SK-N-SH (cell line): ENCODE data around the gene RALY. TPM values are rescaled to one million over a fixed set of nuclear protein-coding genes. Genes with fewer than 3 reads are reported as not detected.

Experiments used
- CTCF ChIA-PET: fragments of 300-600, 350-600 bp; formaldehyde crosslinking; extraction: SDS; loops from one replicate; lab custom pipeline; 2021; lab: Yijun Ruan, JAX
- POLR2A ChIA-PET: fragments of 350-600 bp; sonication (Branson Sonifier 250); formaldehyde crosslinking; extraction: SDS; loops from one replicate; lab custom pipeline; 2020; ENCODE audit warnings: antibody characterized with exemption, inconsistent platforms; lab: Yijun Ruan, JAX
- DNase-seq: peaks from one replicate; pipeline ENCODE4 v3.0.0; 2012
- H2AFZ ChIP-seq: fragments of 200-600 bp; sonication (generic); 2 replicates; pipeline ENCODE4 v1.8.1; 2016; ENCODE audit warnings: antibody characterized with exemption, mild to moderate bottlenecking, low read depth
- H3F3A ChIP-seq: fragments of 200-600 bp; sonication (generic); replicated peaks from 2 replicates; pipeline ENCODE3; 2016; ENCODE audit warnings: antibody characterized with exemption, mild to moderate bottlenecking; ENCODE audit not compliant: insufficient read depth
- H3K27ac ChIP-seq, 2 experiments: fragments of 200-500 bp in 1 of 2; fragments of 200-600 bp in 1 of 2; sonication (Bioruptor generic) in 1 of 2; sonication (generic), shearing (Covaris generic) in 1 of 2; 2 replicates each; pipeline versions ENCODE4 v1.5.1 to v1.6.1; 2014 to 2016; ENCODE audit warnings: low read depth in 2 of 2, inconsistent platforms in 1 of 2, low read length in 1 of 2, mild to moderate bottlenecking in 1 of 2, mixed read lengths in 1 of 2
- H3K27me3 ChIP-seq: fragments of 200-600 bp; sonication (generic), shearing (Covaris generic); 2 replicates; pipeline ENCODE4 v1.6.1; 2016; ENCODE audit warnings: mixed run types; ENCODE audit not compliant: insufficient read depth
- H3K36me3 ChIP-seq, 2 experiments: fragments of 200-500 bp in 1 of 2; fragments of 200-600 bp in 1 of 2; sonication (Bioruptor generic) in 1 of 2; sonication (generic) in 1 of 2; replicated peaks in 1 of 2; 2 replicates each; pipeline versions ENCODE3 to v1.5.1; 2014 to 2016; ENCODE audit warnings: low read length in 1 of 2, mild to moderate bottlenecking in 1 of 2; ENCODE audit not compliant: insufficient read depth in 2 of 2, control insufficient read depth in 1 of 2
- H3K4me1 ChIP-seq, 2 experiments: fragments of 200-500 bp in 1 of 2; fragments of 200-600 bp in 1 of 2; sonication (Bioruptor generic) in 1 of 2; sonication (generic), shearing (Covaris generic) in 1 of 2; 2 replicates each; pipeline versions ENCODE4 v1.5.1 to v1.6.1; 2014 to 2016; ENCODE audit warnings: low read depth in 1 of 2, low read length in 1 of 2, mixed run types in 1 of 2; ENCODE audit not compliant: insufficient read depth in 2 of 2, control insufficient read depth in 1 of 2
- H3K4me2 ChIP-seq: fragments of 200-600 bp; sonication (generic), shearing (Covaris generic); 2 replicates; pipeline ENCODE4 v1.6.1; 2017; ENCODE audit warnings: mixed run types
- H3K4me3 ChIP-seq, 2 experiments: fragments of 200-500 bp in 1 of 2; fragments of 200-600 bp in 1 of 2; sonication (Bioruptor generic) in 1 of 2; sonication (generic), shearing (Covaris generic) in 1 of 2; 2 replicates each; pipeline versions ENCODE4 v1.5.1 to v1.8.1; 2014 to 2016; ENCODE audit warnings: low read depth in 2 of 2, inconsistent platforms in 1 of 2, low read length in 1 of 2, mild to moderate bottlenecking in 1 of 2, mixed read lengths in 1 of 2, moderate library complexity in 1 of 2
- H3K79me2 ChIP-seq: fragments of 200-600 bp; sonication (generic); 2 replicates; pipeline ENCODE4 v1.8.1; 2017; ENCODE audit warnings: mild to moderate bottlenecking; ENCODE audit not compliant: insufficient read depth
- H3K9ac ChIP-seq: fragments of 200-600 bp; sonication (generic); 2 replicates; pipeline ENCODE4 v1.6.1; 2017; ENCODE audit warnings: mixed run types
- H3K9me2 ChIP-seq: fragments of 200-600 bp; sonication (generic); 2 replicates; pipeline ENCODE4 v1.6.1; 2017; ENCODE audit warnings: mixed run types
- H3K9me3 ChIP-seq: fragments of 200-600 bp; sonication (generic); 2 replicates; pipeline ENCODE4 v1.6.1; 2017; ENCODE audit warnings: mixed run types, mild to moderate bottlenecking, moderate library complexity
- H4K20me1 ChIP-seq: fragments of 200-600 bp; sonication (generic); 2 replicates; pipeline ENCODE4 v1.6.1; 2017; ENCODE audit warnings: mild to moderate bottlenecking, mixed run types; ENCODE audit not compliant: insufficient read depth
- ELF1 ChIP-seq: IDR thresholded peaks from 2 replicates; pipeline ENCODE4 v1.4.0; 2012
- EP300 ChIP-seq, 2 experiments: IDR thresholded peaks; 2 replicates each; pipeline versions ENCODE4 v1.4.0 to v1.6.1; 2012; ENCODE audit warnings: borderline replicate concordance in 1 of 2, low read depth in 1 of 2, low read length in 1 of 2
- FOXJ3 ChIP-seq: sonication (generic); formaldehyde crosslinking; IDR thresholded peaks from 2 replicates; pipeline ENCODE4 v1.5.1; 2020; ENCODE audit warnings: mild to moderate bottlenecking, missing genetic modification reagents
- FOXM1 ChIP-seq: IDR thresholded peaks from 2 replicates; pipeline ENCODE4 v1.4.0; 2012; ENCODE audit warnings: low read depth, mild to moderate bottlenecking
- GABPA ChIP-seq: IDR thresholded peaks from 2 replicates; pipeline ENCODE4 v1.4.0; 2012; ENCODE audit warnings: low read depth, mild to moderate bottlenecking
- GATA2 ChIP-seq: sonication (generic); formaldehyde crosslinking; IDR thresholded peaks from 2 replicates; pipeline ENCODE4 v1.5.0; 2020; ENCODE audit warnings: mild to moderate bottlenecking, missing genetic modification reagents
- NFIC ChIP-seq: IDR thresholded peaks from 2 replicates; pipeline ENCODE4 v1.4.0; 2012; ENCODE audit warnings: borderline replicate concordance
- POLR2AphosphoS5 ChIP-seq: IDR thresholded peaks from 2 replicates; pipeline ENCODE4 v1.6.1; 2012; ENCODE audit warnings: low read depth, low read length
- RAD21 ChIP-seq: IDR thresholded peaks from 2 replicates; pipeline ENCODE4 v1.6.1; 2012; ENCODE audit warnings: mild to moderate bottlenecking, low read length
- RCOR1 ChIP-seq: fragments of 150-350 bp; IDR thresholded peaks from 2 replicates; pipeline ENCODE4 v1.6.1; 2017; ENCODE audit warnings: antibody characterized with exemption, low read length
- RFX5 ChIP-seq: IDR thresholded peaks from 2 replicates; pipeline ENCODE4 v1.6.1; 2012; ENCODE audit warnings: mild to moderate bottlenecking, improper control_type of control experiment, low read length
- SIN3A ChIP-seq: IDR thresholded peaks from 2 replicates; pipeline ENCODE4 v1.6.1; 2012; ENCODE audit warnings: low read depth, mild to moderate bottlenecking, low read length, moderate library complexity, borderline replicate concordance
- TAF1 ChIP-seq: IDR thresholded peaks from 2 replicates; pipeline ENCODE4 v1.6.1; 2012; ENCODE audit warnings: low read depth, mild to moderate bottlenecking, low read length, moderate library complexity, borderline replicate concordance
- TCF12 ChIP-seq: IDR thresholded peaks from 2 replicates; pipeline ENCODE4 v1.4.0; 2012
- TEAD4 ChIP-seq: IDR thresholded peaks from 2 replicates; pipeline ENCODE4 v1.4.0; 2012; ENCODE audit warnings: mild to moderate bottlenecking, borderline replicate concordance; ENCODE audit not compliant: insufficient read depth
- USF1 ChIP-seq: IDR thresholded peaks from 2 replicates; pipeline ENCODE4 v1.4.0; 2012; ENCODE audit warnings: low read depth, borderline replicate concordance
- USF2 ChIP-seq: fragments of 150-350 bp; IDR thresholded peaks from 2 replicates; pipeline ENCODE4 v1.6.1; 2017; ENCODE audit warnings: antibody characterized with exemption, low read length, low read depth, borderline replicate concordance
- WGBS: methylation state at CpG from one replicate; pipeline ENCODE4 v1.1.6; 2017; ENCODE audit warnings: low lambda C conversion rate; 5-methylcytosine and 5-hydroxymethylcytosine counted together
- polyA plus RNA-seq, 3 experiments: library from polyadenylated mRNA; depleted of rRNA; stranded (reverse); fragments of >200 nt; gene quantifications; 2 replicates each; pipeline ENCODE4 v1.2.3, GENCODE V29; 2012
- TF ChIP-seq, protein P1 (sequence below): IDR thresholded peaks from 2 replicates; pipeline ENCODE4 v1.6.1; 2012; ENCODE audit warnings: mild to moderate bottlenecking, low read depth, low read length, moderate library complexity

RALY gene
- polyA plus RNA-seq, 1 of the 3 experiments (the other 2 are of a cell fraction) = 130 TPM

DNA sequence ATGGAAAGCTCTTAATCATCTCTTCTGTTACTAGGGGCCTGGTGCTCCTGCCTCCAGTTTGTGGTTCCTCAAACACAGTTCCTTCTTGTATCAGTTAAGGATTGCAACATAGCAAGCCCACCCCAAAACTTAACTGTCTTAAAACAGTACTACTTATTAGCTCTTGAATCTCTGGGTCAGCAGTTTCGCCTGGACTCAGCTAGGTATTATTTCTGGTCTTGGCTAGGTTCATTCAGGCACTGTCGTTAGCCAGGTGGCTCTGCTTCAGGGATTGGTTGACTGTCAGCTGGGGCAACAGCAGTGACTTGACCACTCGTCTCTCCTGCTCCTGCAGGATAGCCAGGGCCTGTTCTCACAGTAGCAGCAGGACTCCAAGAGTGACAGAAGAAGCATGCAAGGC, 30.0 kb upstream of the RALY start:
- Histone ChIP-seq H3K9ac (no peak overlapping the region), H3K79me2 (no peaks in the 10 kb centered on the region), H2AFZ (no peak overlapping the region), H3K9me2 (no peaks in the 10 kb centered on the region), H3K4me3 (no peak overlapping the region), H3K27me3 (no peaks in the 10 kb centered on the region), H3K27ac (no peak overlapping the region)
- POLR2A ChIA-PET = no interaction called here
- TF ChIP-seq EP300 (IDR thresholded peaks at IDR 0.05; ENCODE audit: borderline replicate concordance in 1 of 2, low read depth in 1 of 2, low read length in 1 of 2) (no peak), FOXJ3 (no peak), RAD21 (no peak), RCOR1 (no peak), POLR2AphosphoS5 (no peak), TEAD4 (no peak), USF1 (no peak)
- TF ChIP-seq, all 33 proteins: peak for 0
- CTCF ChIA-PET = interaction anchor here (2.1 kb wide), 1 partner anchor 11 kb away, joined by 5 read pairs; no protein-coding TSS in a partner anchor
- no peaks in the 10 kb centered on the region for H4K20me1 ChIP-seq
- DNase-seq = no peak
- H3K4me1 ChIP-seq = peaks cover 0 to 5% of the 10 kb centered on the region in 2 experiments; a peak in 1 of 4 replicates
- no peaks in the 10 kb centered on the region for H3K36me3 ChIP-seq
- H3K4me2 ChIP-seq = no peak overlapping the region
- no peaks in the 10 kb centered on the region for H3K9me3 ChIP-seq
- no peaks in the 10 kb centered on the region for H3F3A ChIP-seq
- WGBS = 37% methylated on average over 3 of the region's 3 CpGs

GRCh38 chr20:33964441-33964840, 29.3 kb upstream of the RALY start:
- ChIA-PET CTCF (interaction anchor here (2.1 kb wide), 1 partner anchor 12 kb away, joined by 5 read pairs; no protein-coding TSS in a partner anchor), POLR2A (no interaction called here)
- Histone ChIP-seq H3K27me3 (no peaks in the 10 kb centered on the region), H3K9me2 (no peaks in the 10 kb centered on the region), H3F3A (no peaks in the 10 kb centered on the region), H2AFZ (no peak overlapping the region), H3K27ac (no peak overlapping the region), H3K4me1 (peaks cover 0 to 5% of the 10 kb centered on the region in 2 experiments; a peak in 1 of 4 replicates), H3K4me3 (no peak overlapping the region), H3K9ac (no peak overlapping the region), H3K9me3 (no peaks in the 10 kb centered on the region), H3K4me2 (no peak overlapping the region), H3K79me2 (no peaks in the 10 kb centered on the region), H3K36me3 (no peaks in the 10 kb centered on the region), H4K20me1 (no peaks in the 10 kb centered on the region)
- no peak for TF ChIP-seq TAF1
- DNase-seq = no peak
- 87% methylated on average over 3 of the region's 3 CpGs for WGBS

DNA sequence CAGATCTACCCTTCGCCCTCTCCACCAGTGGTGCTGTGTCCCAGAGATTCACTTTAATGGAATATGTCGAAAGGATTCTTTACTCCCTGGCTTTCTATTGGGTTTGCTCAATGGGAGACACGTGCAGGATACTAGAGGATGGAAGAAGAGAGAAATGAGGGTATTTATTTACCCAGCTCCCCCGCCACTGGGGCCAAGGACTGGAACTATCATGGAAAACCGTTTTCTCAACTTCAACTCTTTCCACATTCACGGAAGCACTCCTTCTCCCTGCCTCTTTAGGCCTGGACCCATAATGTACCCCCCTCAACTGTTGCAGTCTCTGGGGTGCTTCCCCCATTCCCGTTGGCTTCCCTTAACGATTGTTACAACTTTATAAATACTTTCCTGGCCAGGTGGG, 26.6 kb upstream of the RALY start:
- H4K20me1 ChIP-seq = no peaks in the 10 kb centered on the region
- no peak overlapping the region for H3K4me3 ChIP-seq
- TF ChIP-seq RFX5 (no peak), GABPA (no peak), GATA2 (no peak), RAD21 (no peak), SIN3A (no peak), NFIC (no peak), RCOR1 (no peak), USF2 (no peak), FOXM1 (no peak), TCF12 (no peak), ELF1 (no peak)
- TF ChIP-seq, protein P1, sequence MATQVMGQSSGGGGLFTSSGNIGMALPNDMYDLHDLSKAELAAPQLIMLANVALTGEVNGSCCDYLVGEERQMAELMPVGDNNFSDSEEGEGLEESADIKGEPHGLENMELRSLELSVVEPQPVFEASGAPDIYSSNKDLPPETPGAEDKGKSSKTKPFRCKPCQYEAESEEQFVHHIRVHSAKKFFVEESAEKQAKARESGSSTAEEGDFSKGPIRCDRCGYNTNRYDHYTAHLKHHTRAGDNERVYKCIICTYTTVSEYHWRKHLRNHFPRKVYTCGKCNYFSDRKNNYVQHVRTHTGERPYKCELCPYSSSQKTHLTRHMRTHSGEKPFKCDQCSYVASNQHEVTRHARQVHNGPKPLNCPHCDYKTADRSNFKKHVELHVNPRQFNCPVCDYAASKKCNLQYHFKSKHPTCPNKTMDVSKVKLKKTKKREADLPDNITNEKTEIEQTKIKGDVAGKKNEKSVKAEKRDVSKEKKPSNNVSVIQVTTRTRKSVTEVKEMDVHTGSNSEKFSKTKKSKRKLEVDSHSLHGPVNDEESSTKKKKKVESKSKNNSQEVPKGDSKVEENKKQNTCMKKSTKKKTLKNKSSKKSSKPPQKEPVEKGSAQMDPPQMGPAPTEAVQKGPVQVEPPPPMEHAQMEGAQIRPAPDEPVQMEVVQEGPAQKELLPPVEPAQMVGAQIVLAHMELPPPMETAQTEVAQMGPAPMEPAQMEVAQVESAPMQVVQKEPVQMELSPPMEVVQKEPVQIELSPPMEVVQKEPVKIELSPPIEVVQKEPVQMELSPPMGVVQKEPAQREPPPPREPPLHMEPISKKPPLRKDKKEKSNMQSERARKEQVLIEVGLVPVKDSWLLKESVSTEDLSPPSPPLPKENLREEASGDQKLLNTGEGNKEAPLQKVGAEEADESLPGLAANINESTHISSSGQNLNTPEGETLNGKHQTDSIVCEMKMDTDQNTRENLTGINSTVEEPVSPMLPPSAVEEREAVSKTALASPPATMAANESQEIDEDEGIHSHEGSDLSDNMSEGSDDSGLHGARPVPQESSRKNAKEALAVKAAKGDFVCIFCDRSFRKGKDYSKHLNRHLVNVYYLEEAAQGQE = no peak
- H3K27me3 ChIP-seq = no peaks in the 10 kb centered on the region
- H3K9me2 ChIP-seq = no peaks in the 10 kb centered on the region
- H3F3A ChIP-seq = no peaks in the 10 kb centered on the region
- no peaks in the 10 kb centered on the region for H3K36me3 ChIP-seq
- no peak overlapping the region for H3K27ac ChIP-seq
- H2AFZ ChIP-seq = no peak overlapping the region
- H3K4me1 ChIP-seq = peaks cover 0 to 5% of the 10 kb centered on the region in 2 experiments; a peak in 1 of 4 replicates
- ChIA-PET POLR2A (no interaction called here), CTCF (interaction anchor here (0.6 to 1.6 kb wide), 2 partner anchors 16 to 103 kb away, joined by 3 read pairs; no protein-coding TSS in a partner anchor)
- 53% methylated on average over 8 of the region's 8 CpGs for WGBS
- no peaks in the 10 kb centered on the region for H3K9me3 ChIP-seq
- DNase-seq = no peak
- H3K4me2 ChIP-seq = no peak overlapping the region
- no peaks in the 10 kb centered on the region for H3K79me2 ChIP-seq
- H3K9ac ChIP-seq = no peak overlapping the region
